Measurements from ENCODE around the gene SEC24C.

DNA sequence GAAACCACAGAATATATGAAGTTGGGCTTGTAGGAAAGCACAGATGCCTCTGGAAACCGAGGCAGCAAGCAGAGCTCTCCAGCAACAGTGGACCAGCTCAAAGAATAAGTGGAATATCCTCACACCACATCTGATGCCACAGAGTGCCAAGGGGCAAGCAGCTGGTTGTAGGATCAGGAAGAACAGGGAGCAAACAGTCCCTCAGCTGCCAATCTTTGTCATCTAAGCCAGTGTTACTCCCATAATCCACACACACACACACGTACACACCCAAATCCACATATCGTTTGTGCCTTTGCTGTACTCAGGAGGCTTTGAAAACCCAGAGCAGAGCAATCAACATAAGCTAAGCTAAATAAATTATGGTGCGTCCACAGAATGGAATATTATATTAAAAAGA lies 20.7 kb upstream of the SEC24C start:
- TF ChIP-seq, protein P1, sequence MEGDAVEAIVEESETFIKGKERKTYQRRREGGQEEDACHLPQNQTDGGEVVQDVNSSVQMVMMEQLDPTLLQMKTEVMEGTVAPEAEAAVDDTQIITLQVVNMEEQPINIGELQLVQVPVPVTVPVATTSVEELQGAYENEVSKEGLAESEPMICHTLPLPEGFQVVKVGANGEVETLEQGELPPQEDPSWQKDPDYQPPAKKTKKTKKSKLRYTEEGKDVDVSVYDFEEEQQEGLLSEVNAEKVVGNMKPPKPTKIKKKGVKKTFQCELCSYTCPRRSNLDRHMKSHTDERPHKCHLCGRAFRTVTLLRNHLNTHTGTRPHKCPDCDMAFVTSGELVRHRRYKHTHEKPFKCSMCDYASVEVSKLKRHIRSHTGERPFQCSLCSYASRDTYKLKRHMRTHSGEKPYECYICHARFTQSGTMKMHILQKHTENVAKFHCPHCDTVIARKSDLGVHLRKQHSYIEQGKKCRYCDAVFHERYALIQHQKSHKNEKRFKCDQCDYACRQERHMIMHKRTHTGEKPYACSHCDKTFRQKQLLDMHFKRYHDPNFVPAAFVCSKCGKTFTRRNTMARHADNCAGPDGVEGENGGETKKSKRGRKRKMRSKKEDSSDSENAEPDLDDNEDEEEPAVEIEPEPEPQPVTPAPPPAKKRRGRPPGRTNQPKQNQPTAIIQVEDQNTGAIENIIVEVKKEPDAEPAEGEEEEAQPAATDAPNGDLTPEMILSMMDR (IDR thresholded peaks at IDR 0.05; ENCODE audit: insufficient read depth, low read length, poor library complexity, severe bottlenecking), result no peak
- no peak for TF ChIP-seq EZH2phosphoT487 (conservative IDR thresholded peaks at IDR 0.05; ENCODE audit: low read length)

Data from SU-DHL-6 (cell line).